H1 (cell line): Measurements from ENCODE around the gene TROAP. TPM values are rescaled to one million over a fixed set of nuclear protein-coding genes. Genes with fewer than 3 reads are reported as not detected.

ENCODE experiments used
- CTCF ChIA-PET: fragments of 300-600 bp; sonication (Branson Sonifier 250); formaldehyde crosslinking; loops from one replicate; lab custom pipeline; 2021; ENCODE audit not compliant: partially characterized antibody; lab: Charles Lee
- POLR2A ChIA-PET: fragments of 300-600 bp; sonication (Branson Sonifier 250); formaldehyde crosslinking; loops from one replicate; lab custom pipeline; 2021; ENCODE audit warnings: inconsistent platforms; ENCODE audit not compliant: partially characterized antibody; lab: Charles Lee
- DNase-seq, 2 experiments: peaks; one replicate each; pipeline versions ENCODE4 v3.0.0 to v3.0.0-alpha.2; 2010 to 2022; ENCODE audit warnings: low spot score in 2 of 2, low read depth in 1 of 2, mixed read lengths in 1 of 2
- FAIRE-seq: peaks from 2 replicates; lab custom pipeline; 2011; peaks lifted over from hg19 to GRCh38; lab: Jason Lieb, UNC
- H2AFZ ChIP-seq: 2 replicates; pipeline ENCODE4 v1.8.1; 2012; ENCODE audit warnings: low read length, inconsistent platforms
- H2AK5ac ChIP-seq: 2 replicates; pipeline ENCODE4 v1.6.1; 2013; ENCODE audit warnings: low read depth, low read length
- H2BK120ac ChIP-seq: replicated peaks from 2 replicates; pipeline ENCODE3; 2013; ENCODE audit warnings: low read depth, low read length, inconsistent platforms
- H2BK12ac ChIP-seq: 2 replicates; pipeline ENCODE4 v1.6.1; 2013; ENCODE audit warnings: low read depth, low read length
- H2BK15ac ChIP-seq: 2 replicates; pipeline ENCODE4 v1.6.1; 2013; ENCODE audit warnings: low read length
- H2BK20ac ChIP-seq: 2 replicates; pipeline ENCODE4 v1.6.1; 2013; ENCODE audit warnings: low read length
- H2BK5ac ChIP-seq: 2 replicates; pipeline ENCODE4 v1.6.1; 2013; ENCODE audit warnings: low read depth, low read length
- H3K14ac ChIP-seq: 2 replicates; pipeline ENCODE4 v1.6.1; 2013; ENCODE audit warnings: inconsistent platforms; ENCODE audit not compliant: insufficient read length
- H3K18ac ChIP-seq: 2 replicates; pipeline ENCODE4 v1.6.1; 2013; ENCODE audit warnings: low read length; ENCODE audit errors: extremely low read depth
- H3K23ac ChIP-seq: 2 replicates; pipeline ENCODE4 v1.6.1; 2013; ENCODE audit warnings: inconsistent platforms; ENCODE audit not compliant: insufficient read length
- H3K23me2 ChIP-seq: 2 replicates; pipeline ENCODE4 v1.6.1; 2013; ENCODE audit warnings: low read depth, low read length
- H3K27ac ChIP-seq: 2 replicates; pipeline ENCODE4 v1.6.1; 2011; ENCODE audit warnings: low read depth, low read length, inconsistent platforms
- H3K27me3 ChIP-seq, 4 experiments: replicated peaks in 1 of 4; 1 replicate in 1 of 4; 2 replicates in 3 of 4; pipeline versions ENCODE4 v1.6.1 to v1.8.1; 2011 to 2013; ENCODE audit warnings: low read length in 3 of 4, mild to moderate bottlenecking in 3 of 4, inconsistent platforms in 2 of 4, mixed read lengths in 2 of 4, moderate library complexity in 1 of 4; ENCODE audit not compliant: control insufficient read depth in 3 of 4, insufficient read depth in 3 of 4; ENCODE audit errors: extremely low read depth in 1 of 4
- H3K36me3 ChIP-seq, 4 experiments: 2 replicates each; pipeline versions ENCODE4 v1.6.1 to v1.8.1; 2011 to 2013; ENCODE audit warnings: mild to moderate bottlenecking in 4 of 4, low read length in 3 of 4, moderate library complexity in 2 of 4, control low read depth in 1 of 4, inconsistent platforms in 1 of 4; ENCODE audit not compliant: insufficient read depth in 4 of 4, control insufficient read depth in 2 of 4
- H3K4ac ChIP-seq: replicated peaks from 2 replicates; pipeline ENCODE3; 2013; ENCODE audit warnings: low read length, low read depth, mixed read lengths, inconsistent platforms; ENCODE audit not compliant: insufficient read length
- H3K4me1 ChIP-seq, 4 experiments: replicated peaks in 1 of 4; 1 replicate in 1 of 4; 2 replicates in 3 of 4; pipeline versions ENCODE4 v1.6.1 to v1.8.1; 2011 to 2013; ENCODE audit warnings: low read length in 3 of 4, inconsistent platforms in 2 of 4, mixed read lengths in 1 of 4; ENCODE audit not compliant: insufficient read depth in 4 of 4, control insufficient read depth in 3 of 4
- H3K4me2 ChIP-seq, 2 experiments: 2 replicates each; pipeline versions ENCODE4 v1.6.1 to v1.8.1; 2011 to 2013; ENCODE audit warnings: low read depth in 2 of 2, low read length in 2 of 2, control low read depth in 1 of 2, inconsistent platforms in 1 of 2, mild to moderate bottlenecking in 1 of 2; ENCODE audit not compliant: insufficient read depth in 1 of 2
- H3K4me3 ChIP-seq, 4 experiments: fragments of 200-600, 300-600 bp in 1 of 4; sonication (generic), shearing (Covaris generic), sonication (Bioruptor Twin) in 1 of 4; 2 replicates each; pipeline versions ENCODE4 v1.5.1 to v1.8.1; 2011 to 2016; ENCODE audit warnings: low read length in 4 of 4, low read depth in 3 of 4, control low read depth in 2 of 4, inconsistent platforms in 2 of 4, mild to moderate bottlenecking in 2 of 4, mixed read lengths in 1 of 4, moderate library complexity in 1 of 4; ENCODE audit not compliant: insufficient read depth in 2 of 4; ENCODE audit errors: extremely low read depth in 1 of 4
- H3K56ac ChIP-seq: replicated peaks from 2 replicates; pipeline ENCODE3; 2013; ENCODE audit warnings: low read depth, mild to moderate bottlenecking, mixed read lengths, low read length, inconsistent platforms; ENCODE audit not compliant: insufficient read length
- H3K79me1 ChIP-seq: 2 replicates; pipeline ENCODE4 v1.6.1; 2013; ENCODE audit warnings: low read depth, low read length, control low read depth
- H3K79me2 ChIP-seq, 2 experiments: 2 replicates each; pipeline versions ENCODE4 v1.6.1 to v1.8.1; 2012 to 2013; ENCODE audit warnings: low read length in 2 of 2, mild to moderate bottlenecking in 2 of 2, inconsistent platforms in 1 of 2; ENCODE audit not compliant: insufficient read depth in 2 of 2, control insufficient read depth in 1 of 2
- H3K9ac ChIP-seq, 4 experiments: replicated peaks in 1 of 4; 1 replicate in 1 of 4; 2 replicates in 3 of 4; pipeline versions ENCODE4 v1.6.1 to v1.8.1; 2011 to 2013; ENCODE audit warnings: low read depth in 3 of 4, low read length in 3 of 4, control low read depth in 2 of 4, mild to moderate bottlenecking in 2 of 4, moderate library complexity in 2 of 4, inconsistent platforms in 1 of 4; ENCODE audit errors: extremely low read depth in 1 of 4
- H3K9me3 ChIP-seq, 2 experiments: 2 replicates each; pipeline versions ENCODE4 v1.6.1 to v1.8.1; 2012 to 2013; ENCODE audit warnings: mild to moderate bottlenecking in 2 of 2, moderate library complexity in 2 of 2, control low read depth in 1 of 2, inconsistent platforms in 1 of 2, low read depth in 1 of 2, low read length in 1 of 2, mixed read lengths in 1 of 2; ENCODE audit not compliant: insufficient read depth in 2 of 2
- H4K20me1 ChIP-seq, 2 experiments: replicated peaks in 1 of 2; 2 replicates each; pipeline versions ENCODE3 to v1.8.1; 2011 to 2013; ENCODE audit warnings: inconsistent platforms in 2 of 2, low read length in 2 of 2, mild to moderate bottlenecking in 1 of 2; ENCODE audit not compliant: insufficient read depth in 2 of 2, control insufficient read depth in 1 of 2
- H4K5ac ChIP-seq: 2 replicates; pipeline ENCODE4 v1.6.1; 2013; ENCODE audit warnings: low read length, low read depth, mixed read lengths, inconsistent platforms; ENCODE audit not compliant: insufficient read length
- H4K8ac ChIP-seq: 2 replicates; pipeline ENCODE4 v1.8.0; 2013; ENCODE audit warnings: mild to moderate bottlenecking, moderate library complexity, low read length, inconsistent platforms; ENCODE audit not compliant: insufficient read depth; ENCODE audit errors: extremely low read depth
- H4K91ac ChIP-seq: replicated peaks from 2 replicates; pipeline ENCODE3; 2013; ENCODE audit warnings: low read length, mixed read lengths, inconsistent platforms; ENCODE audit not compliant: insufficient read length
- BCL11A ChIP-seq, 2 experiments: IDR thresholded peaks; one replicate each; pipeline ENCODE4 v1.6.1; 2011; ENCODE audit warnings: low read depth in 2 of 2, low read length in 2 of 2, mild to moderate bottlenecking in 2 of 2
- CBX5 ChIP-seq: fragments of 300-800, 300-1000 bp; sonication (generic); IDR thresholded peaks from 2 replicates; pipeline ENCODE4 v1.7.1; 2016; ENCODE audit warnings: antibody characterized with exemption, low read length, low read depth
- CTCF ChIP-seq, 3 experiments: IDR thresholded peaks; 1 replicate in 2 of 3; 2 replicates in 1 of 3; pipeline versions ENCODE4 v1.5.1 to v1.6.1; 2011; ENCODE audit warnings: low read length in 3 of 3, mild to moderate bottlenecking in 3 of 3, inconsistent platforms in 2 of 3, low read depth in 1 of 3, moderate library complexity in 1 of 3; ENCODE audit not compliant: insufficient read depth in 1 of 3; ENCODE audit errors: control extremely low read depth in 1 of 3
- EZH2 ChIP-seq: fragments of 200-600 bp; sonication (generic); IDR thresholded peaks from 2 replicates; pipeline ENCODE4 v1.7.1; 2012; ENCODE audit warnings: low read depth, mild to moderate bottlenecking, moderate library complexity, low read length, inconsistent platforms; ENCODE audit not compliant: severe bottlenecking
- FOSL1 ChIP-seq: IDR thresholded peaks from 2 replicates; pipeline ENCODE4 v1.6.1; 2011; ENCODE audit warnings: mild to moderate bottlenecking, low read depth, low read length, moderate library complexity; ENCODE audit not compliant: insufficient read depth
- KDM1A ChIP-seq: fragments of 200-600, 300-600 bp; sonication (generic); IDR thresholded peaks from 2 replicates; pipeline ENCODE4 v1.7.1; 2016; ENCODE audit warnings: mild to moderate bottlenecking, low read length, borderline replicate concordance
- POU5F1 ChIP-seq: IDR thresholded peaks from 2 replicates; pipeline ENCODE4 v1.6.1; 2011; ENCODE audit warnings: low read depth, mild to moderate bottlenecking, low read length, moderate library complexity
- SP2 ChIP-seq: IDR thresholded peaks from 2 replicates; pipeline ENCODE4 v1.6.1; 2012; ENCODE audit warnings: mild to moderate bottlenecking, low read length, inconsistent platforms
- USF2 ChIP-seq: IDR thresholded peaks from 2 replicates; pipeline ENCODE4 v1.6.1; 2011; ENCODE audit warnings: low read length, improper control_type of control experiment
- ZNF274 ChIP-seq: IDR thresholded peaks from 2 replicates; pipeline ENCODE4 v1.7.0; 2012; ENCODE audit warnings: low read length, borderline replicate concordance; ENCODE audit errors: extremely low read depth
- WGBS, 2 experiments: shearing (Covaris generic) in 1 of 2; methylation state at CpG; one replicate each; pipeline versions ENCODE4 v1.1.6 to v1.1.7; 2013 to 2015; ENCODE audit warnings: low lambda C conversion rate in 2 of 2, mixed read lengths in 2 of 2, inconsistent platforms in 1 of 2, low coverage in 1 of 2, missing lambda C conversion rate in 1 of 2; ENCODE audit not compliant: insufficient replicate concordance in 2 of 2, insufficient coverage in 1 of 2, insufficient read length in 1 of 2; ENCODE audit errors: extremely low coverage in 1 of 2, missing lambda C conversion rate in 1 of 2; 5-methylcytosine and 5-hydroxymethylcytosine counted together
- polyA plus RNA-seq, 7 experiments: library from polyadenylated mRNA; depleted of rRNA in 3 of 7; stranded (reverse) in 5 of 7; unstranded in 2 of 7; fragments of >200 nt in 5 of 7; fragments of 200-250 nt in 2 of 7; gene quantifications; 1 replicate in 5 of 7; 2 replicates in 1 of 7; 4 replicates in 1 of 7; pipeline versions ENCODE4 v1.2.1 to v1.2.3, GENCODE V29; 2011 to 2013; ENCODE audit warnings: missing spikeins in 2 of 7, mixed read lengths in 2 of 7
- total RNA-seq: library from RNA; stranded (reverse); fragmentation: NEBNext Ultra II Directional; extraction: Animal tissue kit (Norgen Biotek cat#: 25700); gene quantifications from 2 replicates; pipeline ENCODE4 v1.2.1, GENCODE V29; 2021

The TROAP gene
- total and polyA plus RNA-seq, 2 of the 8 experiments (the other 6 are each of a cell fraction or from before 2014, with no cell fraction given) = 36.7 to 52.0 TPM

- H3K18ac ChIP-seq = no peak overlapping the region
- H3K9me3 ChIP-seq = no peaks in the 10 kb centered on the region
- H3K79me1 ChIP-seq = no peaks in the 10 kb centered on the region
- H3K79me2 ChIP-seq = peaks cover 2 to 27% of the 10 kb centered on the region in 2 experiments
- H2BK5ac ChIP-seq = no peak overlapping the region
- no peaks in the 10 kb centered on the region for H4K20me1 ChIP-seq
- H3K4me1 ChIP-seq = peaks cover 0 to 8% (median 2%) of the 10 kb centered on the region in 4 experiments; a peak in 3 of 7 replicates
- no peak overlapping the region for H4K8ac ChIP-seq
- ChIA-PET POLR2A (interaction anchor here (1.8 kb wide), 1 partner anchor 148 kb away, joined by 7 read pairs; no protein-coding TSS in a partner anchor), CTCF (interaction anchor here (0.6 to 26.7 kb wide), 5 partner anchors 18 to 215 kb away, joined by 3 to 538 read pairs (median 8); partner anchors contain the start of gene DNAJC22)
- peak overlapping the region; percentile 57 for H3K4ac ChIP-seq
- peak overlapping the region; percentile 53 for H3K23ac ChIP-seq
- no peak overlapping the region for H2BK20ac ChIP-seq
- peak overlapping the region; percentile 19 to 86; a peak in 3 of 4 replicates for H3K4me2 ChIP-seq
- no peak overlapping the region for H3K9ac ChIP-seq
- peaks cover 0 to 3% (median 0%) of the 10 kb centered on the region in 4 experiments; a peak in 3 of 7 replicates for H3K27me3 ChIP-seq
- peaks cover 9% of the 10 kb centered on the region for H3K23me2 ChIP-seq
- no peak overlapping the region for H2AFZ ChIP-seq
- H2BK15ac ChIP-seq = no peak overlapping the region
- DNase-seq (no peak), FAIRE-seq (no peak)
- no peak overlapping the region for H2BK120ac ChIP-seq
- peak overlapping the region in 1 of 4 experiments; percentile 95; a peak in 1 of 8 replicates for H3K4me3 ChIP-seq
- 80% methylated on average over 5 of the region's 5 CpGs; no CpG with 5 or more reads in 1 of the 2 experiments for WGBS, 2 experiments
- no peak overlapping the region for H2BK12ac ChIP-seq
- peak overlapping the region; percentile 34 for H4K91ac ChIP-seq
- H3K27ac ChIP-seq = no peak overlapping the region
- H2AK5ac ChIP-seq = no peak overlapping the region
- H3K36me3 ChIP-seq = no peaks in the 10 kb centered on the region
- no peak overlapping the region for H3K14ac ChIP-seq
- H3K56ac ChIP-seq = no peak overlapping the region
- no peak overlapping the region for H4K5ac ChIP-seq
- no peak for TF ChIP-seq CBX5
- TF ChIP-seq ZNF274 = no peak
- TF ChIP-seq EZH2 = no peak
- no peak for TF ChIP-seq USF2
- TF ChIP-seq KDM1A = no peak
- no peak for TF ChIP-seq SP2
- TF ChIP-seq FOSL1 = no peak
- no peak for TF ChIP-seq BCL11A (IDR thresholded peaks at IDR 0.05; ENCODE audit: low read depth in 2 of 2, low read length in 2 of 2)
- TF ChIP-seq POU5F1 = no peak
- no peak for TF ChIP-seq CTCF (IDR thresholded peaks at IDR 0.05; ENCODE audit: control extremely low read depth in 1 of 3, insufficient read depth in 1 of 3, low read depth in 1 of 3, low read length in 3 of 3)
Observed at GRCh38 chr12:49365542-49365941, 42.5 kb downstream of the TROAP start.
